ENCODE data around the gene EPHB3.
"Not testable (repeated sequence)": the region's sequence is repeated elsewhere in the genome, so short reads cannot be mapped to it uniquely, and the experiment has no call there.

Gene EPHB3

DNA sequence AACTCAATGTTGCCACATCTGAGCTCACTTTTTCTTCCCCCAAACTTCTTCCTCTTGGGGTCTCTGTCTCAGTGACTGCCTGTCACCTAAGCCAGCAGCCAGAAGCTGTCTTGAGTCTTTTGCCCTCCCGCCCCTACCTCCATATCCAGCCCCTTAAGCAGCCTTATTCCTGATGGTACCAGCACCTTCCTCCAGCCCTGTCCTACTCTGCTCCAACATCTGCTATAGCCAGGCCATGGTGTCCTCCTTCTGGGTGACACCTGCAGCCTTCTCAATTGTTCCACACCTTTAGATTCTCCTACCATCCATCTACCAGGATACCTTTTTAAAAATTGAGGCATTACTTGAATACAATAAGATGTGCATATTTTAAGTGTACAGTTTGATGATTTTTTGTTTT is 53.8 kb downstream of the EPHB3 start:
- Histone ChIP-seq H3K27ac (ENCODE audit: low read depth, low read length, poor library complexity, severe bottlenecking) (no peak overlapping the region), H3F3A (ENCODE audit: insufficient read depth, low read length) (no peaks in the 10 kb centered on the region), H3K27me3 (ENCODE audit: insufficient read depth, low read length) (peaks cover 16% of the 10 kb centered on the region; the same call in 1 of the 2 replicates), H2AFZ (ENCODE audit: low read length) (no peak overlapping the region), H3K9me3 (ENCODE audit: low read length) (no peaks in the 10 kb centered on the region), H3K4me2 (ENCODE audit: low read length) (no peak overlapping the region), H3K9ac (ENCODE audit: low read length) (no peak overlapping the region), H3K79me2 (ENCODE audit: insufficient read depth, low read length) (no peaks in the 10 kb centered on the region), H4K20me1 (ENCODE audit: insufficient read depth, low read length) (no peaks in the 10 kb centered on the region), H3K36me3 (ENCODE audit: insufficient read depth, low read length) (no peaks in the 10 kb centered on the region), H3K9me2 (ENCODE audit: low read depth, low read length) (no peaks in the 10 kb centered on the region), H3K4me1 (ENCODE audit: insufficient read depth, low read length, severe bottlenecking) (no peaks in the 10 kb centered on the region), H3K4me3 (ENCODE audit: low read depth, low read length, poor library complexity, severe bottlenecking) (no peak overlapping the region)
- TF ChIP-seq, protein P1, sequence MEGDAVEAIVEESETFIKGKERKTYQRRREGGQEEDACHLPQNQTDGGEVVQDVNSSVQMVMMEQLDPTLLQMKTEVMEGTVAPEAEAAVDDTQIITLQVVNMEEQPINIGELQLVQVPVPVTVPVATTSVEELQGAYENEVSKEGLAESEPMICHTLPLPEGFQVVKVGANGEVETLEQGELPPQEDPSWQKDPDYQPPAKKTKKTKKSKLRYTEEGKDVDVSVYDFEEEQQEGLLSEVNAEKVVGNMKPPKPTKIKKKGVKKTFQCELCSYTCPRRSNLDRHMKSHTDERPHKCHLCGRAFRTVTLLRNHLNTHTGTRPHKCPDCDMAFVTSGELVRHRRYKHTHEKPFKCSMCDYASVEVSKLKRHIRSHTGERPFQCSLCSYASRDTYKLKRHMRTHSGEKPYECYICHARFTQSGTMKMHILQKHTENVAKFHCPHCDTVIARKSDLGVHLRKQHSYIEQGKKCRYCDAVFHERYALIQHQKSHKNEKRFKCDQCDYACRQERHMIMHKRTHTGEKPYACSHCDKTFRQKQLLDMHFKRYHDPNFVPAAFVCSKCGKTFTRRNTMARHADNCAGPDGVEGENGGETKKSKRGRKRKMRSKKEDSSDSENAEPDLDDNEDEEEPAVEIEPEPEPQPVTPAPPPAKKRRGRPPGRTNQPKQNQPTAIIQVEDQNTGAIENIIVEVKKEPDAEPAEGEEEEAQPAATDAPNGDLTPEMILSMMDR (IDR thresholded peaks at IDR 0.05; ENCODE audit: low read length): no peak
- TF ChIP-seq EZH2 (IDR thresholded peaks at IDR 0.05; ENCODE audit: borderline replicate concordance, low read length): no peak

DNA sequence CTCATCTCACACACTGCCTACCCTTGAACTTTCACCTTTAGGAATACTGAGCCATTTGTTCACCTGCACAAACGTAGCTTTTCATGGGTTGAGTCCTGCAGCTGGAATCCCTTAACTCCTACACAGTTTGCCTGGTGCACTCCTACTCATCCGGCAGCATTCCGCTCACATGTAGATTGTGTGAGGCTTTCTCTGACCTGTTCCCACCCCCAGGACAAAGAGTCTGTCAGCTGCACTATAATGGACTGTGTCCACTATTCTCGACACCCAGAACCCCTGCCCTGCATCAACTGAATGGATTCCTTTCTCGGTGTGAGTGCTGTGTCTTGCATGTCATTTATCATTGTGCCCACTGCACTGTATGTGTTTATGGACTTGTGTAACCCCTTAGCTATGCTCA is 54.9 kb downstream of the EPHB3 start:
- no peak overlapping the region for H2AFZ ChIP-seq (ENCODE audit: low read length)
- no peaks in the 10 kb centered on the region for H3K36me3 ChIP-seq (ENCODE audit: insufficient read depth, low read length)
- H3K4me2 ChIP-seq (ENCODE audit: low read length): no peak overlapping the region
- TF ChIP-seq, protein P1 (IDR thresholded peaks at IDR 0.05; ENCODE audit: low read length): no peak
- TF ChIP-seq EZH2 (IDR thresholded peaks at IDR 0.05; ENCODE audit: borderline replicate concordance, low read length): no peak
- no peaks in the 10 kb centered on the region for H3K9me2 ChIP-seq (ENCODE audit: low read depth, low read length)
- no peaks in the 10 kb centered on the region for H3F3A ChIP-seq (ENCODE audit: insufficient read depth, low read length)
- no peaks in the 10 kb centered on the region for H3K79me2 ChIP-seq (ENCODE audit: insufficient read depth, low read length)
- H3K9me3 ChIP-seq (ENCODE audit: low read length): no peaks in the 10 kb centered on the region
- peaks cover 16% of the 10 kb centered on the region; the same call in 1 of the 2 replicates for H3K27me3 ChIP-seq (ENCODE audit: insufficient read depth, low read length)
- H3K27ac ChIP-seq (ENCODE audit: low read depth, low read length, poor library complexity, severe bottlenecking): no peak overlapping the region
- no peaks in the 10 kb centered on the region for H3K4me1 ChIP-seq (ENCODE audit: insufficient read depth, low read length, severe bottlenecking)
- H3K4me3 ChIP-seq (ENCODE audit: low read depth, low read length, poor library complexity, severe bottlenecking): no peak overlapping the region
- no peaks in the 10 kb centered on the region for H4K20me1 ChIP-seq (ENCODE audit: insufficient read depth, low read length)
- H3K9ac ChIP-seq (ENCODE audit: low read length): no peak overlapping the region

DNA sequence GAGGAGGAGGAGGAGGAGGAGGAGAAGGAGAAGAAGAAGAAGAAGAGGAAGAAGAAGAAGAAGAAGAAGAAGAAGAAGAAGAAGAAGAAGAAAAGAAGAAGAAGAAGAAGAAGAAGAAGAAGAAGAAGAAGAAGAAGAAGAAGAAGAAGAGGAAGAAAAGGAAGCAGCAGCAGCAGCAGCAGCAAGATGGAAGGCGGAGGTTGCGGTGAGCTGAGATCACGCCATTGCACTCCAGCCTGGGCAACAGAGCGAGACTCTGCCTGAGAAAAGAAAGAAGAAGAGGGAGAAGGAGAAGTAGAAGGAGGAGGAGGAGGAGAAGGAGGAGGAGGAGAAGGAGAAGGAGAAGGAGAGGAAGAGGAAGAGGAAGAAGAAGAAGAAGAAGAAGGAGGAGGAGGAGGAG is 55.7 kb downstream of the EPHB3 start:
- H3K27me3 ChIP-seq (ENCODE audit: insufficient read depth, low read length): peaks cover 16% of the 10 kb centered on the region; the same call in 1 of the 2 replicates
- not testable (repeated sequence) for H3K79me2 ChIP-seq (ENCODE audit: insufficient read depth, low read length); H3K4me3 ChIP-seq (ENCODE audit: low read depth, low read length, poor library complexity, severe bottlenecking); H3F3A ChIP-seq (ENCODE audit: insufficient read depth, low read length); H3K27ac ChIP-seq (ENCODE audit: low read depth, low read length, poor library complexity, severe bottlenecking); H3K4me1 ChIP-seq (ENCODE audit: insufficient read depth, low read length, severe bottlenecking); H3K4me2 ChIP-seq (ENCODE audit: low read length); H3K9ac ChIP-seq (ENCODE audit: low read length); H4K20me1 ChIP-seq (ENCODE audit: insufficient read depth, low read length); H2AFZ ChIP-seq (ENCODE audit: low read length); H3K36me3 ChIP-seq (ENCODE audit: insufficient read depth, low read length); H3K9me3 ChIP-seq (ENCODE audit: low read length); H3K9me2 ChIP-seq (ENCODE audit: low read depth, low read length)

DNA sequence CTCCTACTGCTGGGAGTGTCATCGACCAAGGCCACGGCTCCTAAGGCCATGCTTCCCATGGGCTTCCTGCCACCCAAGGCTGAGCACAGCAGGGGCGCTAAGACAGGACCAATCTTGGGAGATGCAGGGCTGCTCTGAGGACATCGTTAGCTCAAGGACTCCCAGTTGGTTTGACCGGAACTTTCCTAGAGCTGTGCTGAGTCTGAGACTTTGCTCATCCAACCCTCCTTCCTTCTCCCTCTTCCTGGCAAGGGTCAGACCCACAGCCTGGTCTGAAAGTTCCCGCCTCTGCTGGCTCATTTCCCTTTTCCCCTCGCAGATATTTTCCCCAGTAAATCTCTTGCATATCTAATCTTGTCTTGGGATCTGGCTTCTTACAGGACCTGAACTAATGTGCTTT is 57.2 kb downstream of the EPHB3 start:
- H3K9me2 ChIP-seq (ENCODE audit: low read depth, low read length): no peaks in the 10 kb centered on the region
- H3K9ac ChIP-seq (ENCODE audit: low read length): no peak overlapping the region
- H3K4me2 ChIP-seq (ENCODE audit: low read length): no peak overlapping the region
- no peaks in the 10 kb centered on the region for H3F3A ChIP-seq (ENCODE audit: insufficient read depth, low read length)
- TF ChIP-seq, protein P1 (IDR thresholded peaks at IDR 0.05; ENCODE audit: low read length): no peak
- no peak for TF ChIP-seq EZH2 (IDR thresholded peaks at IDR 0.05; ENCODE audit: borderline replicate concordance, low read length)
- no peaks in the 10 kb centered on the region for H4K20me1 ChIP-seq (ENCODE audit: insufficient read depth, low read length)
- H3K79me2 ChIP-seq (ENCODE audit: insufficient read depth, low read length): no peaks in the 10 kb centered on the region
- H3K9me3 ChIP-seq (ENCODE audit: low read length): no peaks in the 10 kb centered on the region
- H3K27ac ChIP-seq (ENCODE audit: low read depth, low read length, poor library complexity, severe bottlenecking): no peak overlapping the region
- H3K4me1 ChIP-seq (ENCODE audit: insufficient read depth, low read length, severe bottlenecking): no peaks in the 10 kb centered on the region
- H3K4me3 ChIP-seq (ENCODE audit: low read depth, low read length, poor library complexity, severe bottlenecking): no peak overlapping the region
- H3K36me3 ChIP-seq (ENCODE audit: insufficient read depth, low read length): no peaks in the 10 kb centered on the region
- no peak overlapping the region for H2AFZ ChIP-seq (ENCODE audit: low read length)
- peaks cover 16% of the 10 kb centered on the region; the same call in 1 of the 2 replicates for H3K27me3 ChIP-seq (ENCODE audit: insufficient read depth, low read length)

All from OCI-LY1 (cell line).